ENCODE measurements around the gene SMC1A.
"Not testable (repeated sequence)": the region's sequence is repeated elsewhere in the genome, so short reads cannot be mapped to it uniquely, and the experiment has no call there.

Gene SMC1A

DNA sequence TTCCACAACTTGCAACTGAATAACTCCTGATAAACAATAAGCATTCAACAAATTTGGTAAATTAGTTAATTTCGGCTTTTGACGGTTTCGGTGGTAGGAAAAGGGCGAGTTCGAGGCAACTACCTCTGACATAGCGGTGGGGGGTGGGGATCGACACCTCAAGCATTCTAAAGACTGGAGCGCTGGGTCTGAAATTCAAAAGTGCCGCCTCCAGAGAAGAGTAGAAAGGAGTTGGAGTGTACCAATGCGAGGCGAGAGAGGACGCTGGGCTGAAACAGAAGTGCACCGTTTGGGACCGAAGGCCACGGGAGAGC is 725 bp downstream of the SMC1A start:
- Mint-ChIP-seq H3K36me3 (ENCODE audit: low read depth) (peaks cover 8% of the 10 kb centered on the region), H3K27me3 (ENCODE audit: low read depth) (no peaks in the 10 kb centered on the region)

DNA sequence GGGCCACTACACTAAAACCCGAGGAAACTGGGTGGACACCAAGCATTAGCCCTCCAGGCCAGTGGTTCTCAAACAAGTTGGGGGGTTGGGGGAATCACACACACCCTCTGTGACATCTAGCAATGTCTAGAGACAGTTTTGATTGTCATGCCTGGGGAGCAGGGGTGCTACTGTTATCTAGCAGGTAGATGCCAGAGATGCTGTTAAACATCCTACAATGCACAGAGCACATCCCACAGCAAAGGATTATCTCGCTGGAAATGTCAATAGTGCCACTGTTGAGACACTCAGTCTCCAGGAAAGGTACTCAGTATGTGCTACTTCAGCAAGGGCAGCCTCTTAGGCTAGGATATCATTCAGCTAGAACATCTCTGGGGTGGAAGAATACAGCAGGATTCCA is 1.3 kb downstream of the SMC1A start:
- Mint-ChIP-seq H3K27ac (peak overlapping the region in 2 of 3 experiments; percentile 96 to 97), H3K36me3 (ENCODE audit: low read depth) (peaks cover 8% of the 10 kb centered on the region), H3K4me3 (peak overlapping the region; percentile 91 to 97 (median 93)), H3K27me3 (ENCODE audit: low read depth) (no peaks in the 10 kb centered on the region), H3K9me3 (peaks cover 16% of the 10 kb centered on the region), H3K4me1 (peaks cover 11% of the 10 kb centered on the region)
- TF ChIP-seq, protein P1, sequence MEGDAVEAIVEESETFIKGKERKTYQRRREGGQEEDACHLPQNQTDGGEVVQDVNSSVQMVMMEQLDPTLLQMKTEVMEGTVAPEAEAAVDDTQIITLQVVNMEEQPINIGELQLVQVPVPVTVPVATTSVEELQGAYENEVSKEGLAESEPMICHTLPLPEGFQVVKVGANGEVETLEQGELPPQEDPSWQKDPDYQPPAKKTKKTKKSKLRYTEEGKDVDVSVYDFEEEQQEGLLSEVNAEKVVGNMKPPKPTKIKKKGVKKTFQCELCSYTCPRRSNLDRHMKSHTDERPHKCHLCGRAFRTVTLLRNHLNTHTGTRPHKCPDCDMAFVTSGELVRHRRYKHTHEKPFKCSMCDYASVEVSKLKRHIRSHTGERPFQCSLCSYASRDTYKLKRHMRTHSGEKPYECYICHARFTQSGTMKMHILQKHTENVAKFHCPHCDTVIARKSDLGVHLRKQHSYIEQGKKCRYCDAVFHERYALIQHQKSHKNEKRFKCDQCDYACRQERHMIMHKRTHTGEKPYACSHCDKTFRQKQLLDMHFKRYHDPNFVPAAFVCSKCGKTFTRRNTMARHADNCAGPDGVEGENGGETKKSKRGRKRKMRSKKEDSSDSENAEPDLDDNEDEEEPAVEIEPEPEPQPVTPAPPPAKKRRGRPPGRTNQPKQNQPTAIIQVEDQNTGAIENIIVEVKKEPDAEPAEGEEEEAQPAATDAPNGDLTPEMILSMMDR (IDR thresholded peaks at IDR 0.05; ENCODE audit: unreplicated experiment in 3 of 3): no peak

More for the DNA sequence above, 725 bp downstream of the SMC1A start:
- Mint-ChIP-seq H3K4me1 (peaks cover 11% of the 10 kb centered on the region), H3K9me3 (peaks cover 16% of the 10 kb centered on the region), H3K4me3 (peak overlapping the region; percentile 91 to 97 (median 93)), H3K27ac (peak overlapping the region; percentile 92 to 97 (median 96))
- TF ChIP-seq, protein P1 (IDR thresholded peaks at IDR 0.05; ENCODE audit: unreplicated experiment in 3 of 3): no peak

DNA sequence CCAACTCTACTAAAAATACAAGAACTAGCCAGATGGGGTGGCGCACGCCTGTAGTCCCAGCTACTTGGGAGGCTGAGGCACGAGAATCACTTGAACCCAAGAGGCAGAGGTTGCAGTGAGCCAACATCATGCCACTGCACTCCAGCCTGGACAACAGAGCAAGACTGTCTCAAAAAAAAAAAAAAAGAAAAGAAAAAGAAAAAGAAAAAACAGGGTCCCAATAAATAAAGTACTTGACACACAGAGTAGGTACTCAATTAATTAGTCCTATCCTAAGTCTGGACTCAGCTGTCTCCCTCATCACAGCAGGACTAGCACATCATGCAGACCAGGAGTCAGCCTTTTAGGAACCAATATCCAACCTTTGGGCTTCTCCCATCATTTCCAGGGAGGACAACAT is 2.1 kb downstream of the SMC1A start:
- H3K27me3 Mint-ChIP-seq (ENCODE audit: low read depth); H3K27ac Mint-ChIP-seq; H3K36me3 Mint-ChIP-seq (ENCODE audit: low read depth): not testable (repeated sequence)
- Mint-ChIP-seq H3K9me3 (peaks cover 13% of the 10 kb centered on the region), H3K4me1 (peaks cover 11% of the 10 kb centered on the region), H3K4me3 (peak overlapping the region; percentile 91 to 97 (median 93))

DNA sequence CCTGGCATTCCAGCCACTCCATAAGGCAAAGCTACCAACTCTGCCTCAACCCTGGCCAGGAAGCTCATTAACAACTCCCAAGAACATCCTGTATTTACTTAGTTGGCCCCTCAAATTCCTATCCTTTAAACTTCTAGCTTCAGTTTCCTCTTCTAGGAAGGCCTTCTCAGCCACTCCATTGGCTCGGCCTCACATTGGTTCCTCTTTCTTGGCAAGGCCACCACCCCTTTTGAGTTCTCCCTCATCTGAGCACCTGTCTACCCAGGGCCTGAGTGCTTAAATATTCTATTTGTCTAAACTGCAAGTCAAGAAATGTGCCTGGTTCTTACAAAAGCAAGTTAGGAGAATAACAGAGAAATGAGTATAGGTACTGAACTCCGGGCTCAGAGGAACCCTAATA is 10.0 kb downstream of the SMC1A start:
- Mint-ChIP-seq H3K4me3 (no peak overlapping the region), H3K4me1 (no peaks in the 10 kb centered on the region), H3K9me3 (peaks cover under 1% of the 10 kb centered on the region), H3K27ac (no peak overlapping the region), H3K36me3 (ENCODE audit: low read depth) (peaks cover 43% of the 10 kb centered on the region), H3K27me3 (ENCODE audit: low read depth) (no peaks in the 10 kb centered on the region)
- TF ChIP-seq, protein P1 (IDR thresholded peaks at IDR 0.05; ENCODE audit: unreplicated experiment in 3 of 3): no peak

DNA sequence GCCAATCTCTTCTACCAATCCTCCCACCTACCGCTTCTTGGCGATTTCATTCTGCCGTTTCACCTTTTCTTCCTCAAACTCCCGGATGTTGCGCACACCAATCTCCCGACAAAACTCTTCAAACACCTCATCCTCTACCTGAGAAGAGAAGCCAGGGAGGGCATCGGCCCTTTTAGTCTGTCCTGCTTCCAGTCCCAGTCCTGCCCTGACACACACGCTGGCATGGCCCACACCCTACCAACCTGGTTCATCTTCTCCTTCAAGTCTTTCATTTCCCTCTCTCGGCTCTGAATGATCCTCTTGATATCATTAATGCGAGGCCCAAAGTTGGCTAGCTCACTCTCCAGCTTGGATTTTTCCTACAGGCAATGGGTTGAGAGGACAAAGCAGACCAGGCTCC is 18.9 kb downstream of the SMC1A start:
- Mint-ChIP-seq H3K27ac (no peak overlapping the region), H3K4me1 (no peaks in the 10 kb centered on the region), H3K27me3 (ENCODE audit: low read depth) (no peaks in the 10 kb centered on the region), H3K9me3 (peaks cover 3% of the 10 kb centered on the region), H3K4me3 (no peak overlapping the region), H3K36me3 (ENCODE audit: low read depth) (peaks cover 33% of the 10 kb centered on the region)
- TF ChIP-seq, protein P1 (IDR thresholded peaks at IDR 0.05; ENCODE audit: unreplicated experiment in 3 of 3): no peak

DNA sequence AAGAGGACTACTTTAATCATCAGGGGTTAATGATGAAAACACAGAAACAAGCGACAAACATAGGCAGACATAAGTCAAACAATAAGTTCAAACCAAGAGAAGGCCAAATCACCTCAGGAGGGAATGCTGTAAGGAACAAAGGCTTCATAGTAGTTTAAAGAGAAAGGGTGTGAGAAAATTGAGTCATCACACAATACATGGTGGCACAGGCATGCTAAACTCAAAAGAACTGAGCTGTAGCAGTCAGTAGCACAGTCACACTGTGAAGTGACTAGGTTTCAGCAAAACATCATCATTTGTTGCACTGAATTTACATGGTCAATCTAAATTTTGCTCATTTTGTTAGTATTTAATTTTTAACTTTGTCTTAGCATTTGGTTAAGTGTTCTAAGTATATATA is 24.2 kb downstream of the SMC1A start:
- TF ChIP-seq, protein P1 (IDR thresholded peaks at IDR 0.05; ENCODE audit: unreplicated experiment in 3 of 3): no peak
- no peaks in the 10 kb centered on the region for H3K9me3 Mint-ChIP-seq
- no peak overlapping the region for H3K4me3 Mint-ChIP-seq
- H3K27ac Mint-ChIP-seq: no peak overlapping the region
- peaks cover 22% of the 10 kb centered on the region for H3K36me3 Mint-ChIP-seq (ENCODE audit: low read depth)
- no peaks in the 10 kb centered on the region for H3K27me3 Mint-ChIP-seq (ENCODE audit: low read depth)
- H3K4me1 Mint-ChIP-seq: no peaks in the 10 kb centered on the region
